Fibroblast of upper back skin (primary cell): ENCODE measurements around the gene SCTR.
A peak's percentile ranks its signal among the peaks of the same experiment; 100 is the strongest.

Source experiments
- DNase-seq: peaks from one replicate; pipeline ENCODE4 v3.0.0-alpha.2; 2013

The SCTR gene

GRCh38 chr2:119486886-119487285, 37.4 kb downstream of the SCTR start:
- peak; percentile 40 for DNase-seq

- DNase-seq = no peak
Measured at GRCh38 chr2:119486196-119486827, 38.0 kb downstream of the SCTR start.

GRCh38 chr2:119485336-119486110, 38.8 kb downstream of the SCTR start:
- DNase-seq = no peak

GRCh38 chr2:119484834-119485233, 39.4 kb downstream of the SCTR start:
- DNase-seq = no peak

GRCh38 chr2:119483896-119484718, 40.2 kb downstream of the SCTR start:
- no peak for DNase-seq

GRCh38 chr2:119483395-119483753, 40.9 kb downstream of the SCTR start:
- no peak for DNase-seq

GRCh38 chr2:119482481-119483394, 41.5 kb downstream of the SCTR start:
- no peak for DNase-seq

GRCh38 chr2:119481501-119482455, 42.5 kb downstream of the SCTR start:
- DNase-seq = no peak

GRCh38 chr2:119480718-119481142, 43.6 kb downstream of the SCTR start:
- DNase-seq = no peak

GRCh38 chr2:119480184-119480583, 44.1 kb downstream of the SCTR start:
- no peak for DNase-seq

GRCh38 chr2:119478978-119479295, 45.3 kb downstream of the SCTR start:
- no peak for DNase-seq

GRCh38 chr2:119478188-119478977, 45.9 kb downstream of the SCTR start:
- DNase-seq = no peak

GRCh38 chr2:119477113-119477505, 47.2 kb downstream of the SCTR start:
- DNase-seq = no peak

- peak; percentile 54 for DNase-seq
Measured at GRCh38 chr2:119476301-119477112, 47.8 kb downstream of the SCTR start.

- DNase-seq = no peak
Measured at GRCh38 chr2:119475857-119476244, 48.4 kb downstream of the SCTR start.

- DNase-seq = no peak
Measured at GRCh38 chr2:119475225-119475856, 48.9 kb downstream of the SCTR start.

GRCh38 chr2:119474371-119475224, 49.7 kb downstream of the SCTR start:
- no peak for DNase-seq

GRCh38 chr2:119473621-119474370, 50.5 kb downstream of the SCTR start:
- no peak for DNase-seq
